ENCODE data around the gene EMC6.
"Not testable (repeated sequence)": the region's sequence is repeated elsewhere in the genome, so short reads cannot be mapped to it uniquely, and the experiment has no call there.

EMC6 gene

DNA sequence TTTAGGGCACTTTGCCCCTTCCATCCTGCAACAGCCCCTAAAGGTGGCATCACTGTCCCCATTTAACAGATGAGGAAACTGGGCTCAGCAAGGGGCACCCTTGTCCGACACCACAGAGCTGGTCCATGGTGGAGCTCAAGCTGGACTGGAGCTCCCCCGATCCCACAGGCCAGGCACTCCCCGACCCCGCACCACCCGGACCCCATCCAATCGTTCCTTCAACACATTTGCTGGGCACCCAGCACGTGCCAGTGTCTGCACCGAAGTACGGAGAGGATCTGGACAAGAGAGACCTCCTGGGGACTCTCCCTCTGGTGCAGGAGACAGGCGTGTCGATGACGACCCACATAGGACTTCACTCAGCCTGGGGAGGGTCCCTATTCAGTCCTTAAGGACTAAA is 13.4 kb downstream of the EMC6 start:
- no peak for FAIRE-seq

DNA sequence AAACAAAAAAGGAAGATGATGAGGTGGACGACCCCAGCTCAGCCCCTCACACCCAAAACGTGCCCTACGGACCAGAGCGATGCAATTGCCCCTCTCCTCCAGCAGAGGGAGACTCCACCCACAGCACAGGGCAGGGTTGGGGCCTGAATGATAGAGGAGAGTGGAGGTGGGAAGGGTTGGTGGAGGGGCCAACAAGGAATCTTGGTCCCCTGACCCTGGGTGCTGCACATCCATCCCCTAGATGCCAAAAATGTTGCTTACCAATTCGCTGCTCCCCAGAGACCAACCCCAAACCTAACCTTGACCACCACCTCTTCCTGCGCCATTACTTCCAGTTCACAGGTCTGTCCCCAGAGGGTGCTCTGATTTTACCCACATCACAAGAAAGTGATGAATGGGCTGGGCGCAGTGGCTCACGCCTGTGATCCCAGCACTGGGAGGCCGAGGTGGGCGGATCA is 14.5 kb downstream of the EMC6 start:
- FAIRE-seq: no peak

DNA sequence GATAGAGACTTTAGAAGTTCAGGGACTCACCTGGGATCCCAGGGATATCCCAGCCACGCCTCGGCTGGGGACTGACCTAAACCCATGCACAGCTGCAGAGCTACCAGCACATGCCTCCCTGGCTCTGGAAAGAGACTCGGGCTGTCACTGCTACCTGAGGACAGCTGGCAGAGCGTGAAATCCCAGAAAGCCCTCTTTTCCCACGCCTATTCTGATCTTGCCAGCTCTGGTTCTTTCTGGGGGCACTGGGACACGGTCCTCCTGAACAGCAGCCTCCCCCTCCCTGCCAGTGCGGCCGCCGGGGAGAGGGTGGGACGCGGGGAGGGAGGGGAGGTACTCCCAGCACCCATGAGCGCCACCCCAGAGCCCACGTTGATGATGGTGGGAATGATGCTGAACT is 16.6 kb downstream of the EMC6 start:
- no peak for FAIRE-seq

DNA sequence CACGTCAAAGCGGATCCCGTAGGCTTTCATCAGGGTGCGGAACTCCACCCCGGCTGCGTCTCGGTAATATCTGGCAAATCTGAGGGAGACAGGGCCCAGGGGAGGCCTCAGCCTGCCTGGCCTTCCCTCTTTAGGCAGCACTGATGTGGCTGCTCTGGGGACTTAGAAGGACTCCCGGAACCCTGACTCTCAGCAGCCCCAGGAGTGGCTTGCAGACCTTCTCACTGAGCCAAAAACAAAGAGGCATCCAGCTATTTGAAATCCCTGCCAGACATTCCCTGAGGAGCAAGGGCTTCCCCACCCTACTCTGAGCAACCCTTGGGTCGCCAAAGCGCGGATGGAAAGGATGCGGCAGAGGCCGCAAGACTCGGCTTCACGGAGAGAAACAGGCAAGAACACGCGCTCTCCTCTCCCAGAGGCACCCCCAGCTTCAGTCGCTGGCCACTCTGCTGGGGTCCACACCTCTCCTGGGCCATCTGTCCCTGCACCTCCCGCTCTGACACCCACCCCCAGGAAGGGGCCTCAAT is 19.5 kb downstream of the EMC6 start:
- FAIRE-seq: no peak

DNA sequence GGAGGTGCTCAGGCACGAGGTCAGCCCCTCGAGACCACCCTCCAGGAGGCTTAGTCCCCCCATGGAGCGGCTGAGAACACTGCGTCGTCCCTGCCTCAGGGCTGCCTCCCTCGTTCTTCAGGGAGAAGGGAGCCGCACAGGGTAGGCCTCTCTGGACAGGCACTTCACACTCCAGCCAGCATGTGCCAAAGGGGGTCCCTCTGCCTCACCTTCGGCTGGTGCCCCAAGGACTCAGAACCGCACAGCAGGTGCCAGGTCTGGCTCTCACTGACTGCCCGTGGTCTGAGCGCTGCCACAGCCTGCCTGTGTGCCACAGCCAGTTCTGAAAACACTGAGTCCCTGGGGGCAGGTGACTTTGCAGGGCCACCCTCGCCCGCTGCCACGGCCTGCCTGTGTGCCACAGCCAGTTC is 20.2 kb downstream of the EMC6 start:
- no peak for FAIRE-seq

DNA sequence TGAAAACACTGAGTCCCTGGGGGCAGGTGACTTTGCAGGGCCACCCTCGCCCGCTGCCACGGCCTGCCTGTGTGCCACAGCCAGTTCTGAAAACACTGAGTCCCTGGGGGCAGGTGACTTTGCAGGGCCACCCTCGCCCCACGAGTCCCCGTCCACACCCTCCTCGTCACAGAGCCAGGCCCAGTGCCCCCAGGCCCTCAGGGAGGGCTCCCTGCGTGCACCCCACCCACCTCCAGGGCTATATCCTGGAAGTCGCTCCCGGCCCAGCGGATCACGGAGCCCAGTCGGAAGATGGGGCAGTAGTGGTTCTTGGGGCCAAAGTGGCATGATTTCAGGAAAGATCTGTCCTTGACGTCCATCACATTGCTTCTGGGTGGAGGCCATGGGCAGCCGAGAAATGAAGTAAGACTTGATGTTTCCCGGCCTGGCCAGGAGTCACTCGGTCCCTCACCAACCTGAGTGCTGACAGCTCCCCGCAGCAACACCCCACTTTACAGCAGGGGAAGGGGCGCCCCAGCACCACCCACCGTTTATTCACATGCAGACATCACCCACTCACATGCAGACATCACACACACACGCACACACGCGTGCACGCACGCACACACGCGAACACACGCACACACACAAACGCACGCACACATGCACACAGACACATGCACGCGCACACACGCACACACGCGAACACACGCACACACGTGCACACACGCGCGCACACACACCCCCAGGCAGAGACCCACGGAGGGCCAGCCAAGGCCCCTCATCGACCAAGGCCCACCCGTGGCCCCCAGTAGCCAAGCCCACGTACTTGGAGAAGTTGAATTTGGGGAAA is 20.9 kb downstream of the EMC6 start:
- no peak for FAIRE-seq

DNA sequence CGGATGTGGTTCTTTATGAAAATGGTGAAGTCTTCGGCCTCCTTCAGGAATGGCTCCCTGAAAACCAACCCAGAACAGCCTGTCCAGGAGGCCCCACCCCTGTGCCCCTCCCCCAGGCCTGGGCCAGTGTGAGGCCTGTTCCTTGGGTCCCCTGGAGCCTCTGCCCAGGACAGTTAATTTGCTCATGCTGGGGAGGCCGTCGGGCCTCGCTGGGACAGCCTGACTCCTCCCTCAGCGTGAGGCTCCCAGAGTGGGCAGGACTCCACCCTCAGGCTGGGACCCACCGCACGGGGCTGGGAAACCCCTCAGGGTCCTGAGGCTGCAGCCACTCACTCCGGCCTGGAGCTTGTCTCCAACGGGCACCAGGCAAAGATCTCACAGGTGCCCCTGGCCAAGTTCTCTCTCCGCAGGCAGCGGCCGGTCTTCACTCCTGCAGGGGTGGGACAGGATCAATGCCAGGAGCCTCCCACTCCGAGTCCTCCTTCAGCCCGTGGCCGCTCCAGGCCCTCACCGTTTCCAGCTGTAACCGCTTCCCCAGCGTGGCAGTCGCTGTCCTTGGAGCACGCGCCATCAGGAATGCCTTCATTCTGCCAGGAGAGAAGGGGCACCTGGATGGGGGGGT is 21.6 kb downstream of the EMC6 start:
- FAIRE-seq: no peak

DNA sequence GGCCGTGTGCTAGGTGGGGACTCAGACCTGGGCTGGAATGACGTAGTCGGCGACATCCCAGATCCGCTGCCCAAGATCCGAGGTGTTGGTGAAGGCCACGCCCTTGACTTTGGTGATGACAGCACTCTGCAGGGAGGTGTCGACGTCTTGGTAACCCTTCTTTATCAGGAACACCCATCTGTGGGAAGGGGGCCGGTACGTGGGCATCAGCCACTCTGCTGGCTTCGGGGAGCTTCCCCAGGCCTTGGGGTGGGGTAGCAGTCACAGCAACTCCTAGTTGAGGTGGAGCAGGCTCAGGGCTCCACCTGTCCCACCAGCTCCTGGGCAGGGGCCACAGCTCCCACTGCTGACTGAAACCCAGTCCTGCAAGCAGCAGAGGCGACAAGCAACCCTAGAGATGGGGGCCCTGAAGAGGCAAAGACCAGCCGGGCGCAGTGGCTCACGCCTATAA is 23.0 kb downstream of the EMC6 start:
- no peak for FAIRE-seq

DNA sequence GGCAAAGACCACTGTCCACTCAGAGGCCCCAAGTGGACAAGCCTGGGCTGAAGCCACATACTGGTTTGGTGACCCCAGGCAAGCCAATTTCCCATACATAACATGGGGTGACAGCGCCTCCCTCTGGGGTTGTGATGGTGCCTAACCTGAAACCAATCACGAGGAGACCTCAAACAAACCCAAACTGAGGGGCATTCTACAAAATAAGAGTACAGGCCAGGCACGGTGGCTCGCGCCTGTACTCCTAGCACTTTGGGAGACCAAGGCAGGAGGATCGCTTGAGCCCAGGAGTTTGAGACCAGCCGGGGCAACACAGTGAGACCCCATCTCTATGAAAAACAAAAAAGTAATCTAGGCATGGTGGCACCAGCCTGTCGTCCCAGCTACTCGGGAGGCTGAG is 23.7 kb downstream of the EMC6 start:
- no peak for FAIRE-seq

DNA sequence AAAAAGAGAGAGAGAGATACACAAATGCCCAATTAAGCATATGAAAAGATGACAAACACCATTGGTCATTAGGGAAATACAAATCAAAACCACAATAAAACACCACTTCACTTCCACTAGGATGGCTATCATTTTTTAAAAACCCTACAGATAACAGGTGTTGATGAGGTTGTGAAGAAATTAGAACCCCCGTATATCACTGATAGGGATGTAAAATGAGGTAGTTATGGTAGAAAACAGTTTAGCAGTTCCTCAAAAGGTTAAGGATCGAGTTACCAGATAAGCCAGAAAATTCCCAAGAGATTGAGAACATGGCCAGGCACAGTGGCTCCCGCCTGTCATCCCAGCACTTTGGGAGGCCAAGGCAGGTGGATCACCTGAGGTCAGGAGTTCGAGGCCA is 24.5 kb downstream of the EMC6 start:
- FAIRE-seq: no peak

DNA sequence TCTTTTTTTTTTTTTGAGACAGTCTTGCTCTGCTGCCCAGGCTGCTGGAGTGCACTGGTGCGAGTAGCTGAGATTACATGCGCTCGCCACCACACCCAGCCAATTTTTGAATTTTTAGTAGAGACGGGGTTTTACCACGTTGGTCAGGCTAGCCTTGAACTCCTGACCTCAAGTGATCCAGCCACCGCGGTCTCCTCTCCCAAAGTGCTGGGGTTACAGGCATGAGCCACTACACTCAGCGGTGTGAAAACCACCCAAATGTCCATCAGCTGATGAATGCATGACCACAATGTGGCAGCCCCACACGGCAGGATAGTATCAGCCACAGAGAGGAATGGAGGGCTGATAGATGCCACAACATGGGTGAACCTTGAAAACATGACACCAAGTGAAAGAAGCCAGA is 25.2 kb downstream of the EMC6 start:
- FAIRE-seq: no peak

- no peak for FAIRE-seq
Observed at GRCh38 chr17:3695129-3695722, 26.6 kb downstream of the EMC6 start.

DNA sequence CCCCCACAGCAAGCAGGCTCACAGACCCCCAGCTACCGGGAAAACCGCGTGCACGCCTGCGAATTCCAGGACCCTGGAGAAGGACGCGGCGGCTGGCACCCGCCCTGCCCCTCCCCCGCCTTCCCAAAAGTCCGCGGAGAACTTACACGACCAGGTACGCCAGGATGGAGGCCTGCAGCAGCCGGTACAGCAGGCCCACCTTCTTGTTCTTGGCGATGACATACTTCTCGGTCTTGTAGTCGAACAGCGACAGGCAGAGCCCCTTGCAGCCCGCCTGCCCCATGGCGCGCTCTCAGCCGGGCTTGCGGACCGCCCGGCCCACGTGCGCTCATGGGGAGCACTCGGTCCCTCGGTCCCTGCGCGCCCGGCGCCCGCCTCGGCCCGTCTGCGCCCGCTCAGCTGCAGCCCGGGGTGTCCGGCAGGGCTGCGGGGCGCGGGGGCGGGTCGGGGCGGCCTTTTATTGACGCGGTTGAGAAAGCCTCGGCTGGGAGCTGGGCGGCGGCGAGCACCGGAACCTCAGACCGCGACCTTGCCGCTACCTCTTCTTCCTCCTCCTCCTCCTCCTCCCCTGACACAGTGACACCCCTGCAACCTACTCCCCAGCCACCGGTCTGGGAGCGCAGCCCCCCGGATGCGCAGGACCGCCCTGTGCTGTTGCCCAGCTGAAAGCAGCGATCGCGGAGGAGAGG is 27.3 kb downstream of the EMC6 start, which contains the start of gene P2RX5:
TSS of gene P2RX5 (minus strand) at position 433 of the 689 bp plus-strand sequence. CDS start at position 283, 150 bp downstream.
- no peak for FAIRE-seq

GRCh38 chr17:3697103-3697476 is 28.5 kb downstream of the EMC6 start:
- FAIRE-seq: no peak

GRCh38 chr17:3698139-3698538 is 29.5 kb downstream of the EMC6 start:
- no peak for FAIRE-seq

DNA sequence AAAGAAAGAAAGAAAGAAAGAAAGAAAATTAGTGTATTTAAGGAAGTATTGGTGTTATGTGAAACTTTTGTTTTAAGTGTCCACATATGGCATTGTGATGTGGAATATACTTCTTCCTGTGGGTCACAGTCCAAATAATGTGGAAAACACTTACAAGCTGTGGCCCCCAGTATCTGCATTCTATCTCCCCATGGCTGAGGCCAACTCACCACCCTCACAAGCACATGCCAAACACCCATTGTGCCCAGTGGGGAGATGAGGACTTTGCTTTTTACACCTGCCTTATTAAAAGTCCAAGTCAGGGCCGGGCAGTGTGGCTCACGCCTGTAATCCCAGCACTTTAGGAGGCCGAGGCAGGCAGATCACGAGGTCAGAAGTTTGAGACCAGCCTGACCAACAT is 31.3 kb downstream of the EMC6 start:
- FAIRE-seq: no peak

DNA sequence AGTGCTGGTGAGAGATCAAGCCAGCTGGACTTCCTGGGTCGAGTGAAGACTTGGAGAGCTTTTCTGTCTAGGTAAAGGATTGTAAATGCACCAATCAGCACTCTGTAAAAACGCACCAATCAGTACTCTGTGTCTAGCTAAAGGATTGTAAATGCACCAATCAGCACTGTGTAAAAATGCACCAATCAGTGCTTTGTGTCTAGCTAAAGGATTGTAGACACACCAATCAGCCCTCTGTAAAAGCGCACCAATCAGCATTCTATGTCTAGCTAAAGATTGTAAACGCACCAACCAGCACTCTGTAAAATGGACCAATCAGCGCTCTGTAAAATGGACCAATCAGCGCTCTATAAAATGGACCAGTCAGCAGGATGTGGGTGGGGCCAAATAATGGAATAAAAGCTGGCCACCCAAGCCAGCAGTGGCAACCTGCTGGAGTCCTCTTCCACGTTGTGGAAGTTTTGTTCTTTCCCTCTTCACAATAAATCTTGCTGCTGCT is 33.5 kb downstream of the EMC6 start:
- FAIRE-seq: not testable (repeated sequence)

DNA sequence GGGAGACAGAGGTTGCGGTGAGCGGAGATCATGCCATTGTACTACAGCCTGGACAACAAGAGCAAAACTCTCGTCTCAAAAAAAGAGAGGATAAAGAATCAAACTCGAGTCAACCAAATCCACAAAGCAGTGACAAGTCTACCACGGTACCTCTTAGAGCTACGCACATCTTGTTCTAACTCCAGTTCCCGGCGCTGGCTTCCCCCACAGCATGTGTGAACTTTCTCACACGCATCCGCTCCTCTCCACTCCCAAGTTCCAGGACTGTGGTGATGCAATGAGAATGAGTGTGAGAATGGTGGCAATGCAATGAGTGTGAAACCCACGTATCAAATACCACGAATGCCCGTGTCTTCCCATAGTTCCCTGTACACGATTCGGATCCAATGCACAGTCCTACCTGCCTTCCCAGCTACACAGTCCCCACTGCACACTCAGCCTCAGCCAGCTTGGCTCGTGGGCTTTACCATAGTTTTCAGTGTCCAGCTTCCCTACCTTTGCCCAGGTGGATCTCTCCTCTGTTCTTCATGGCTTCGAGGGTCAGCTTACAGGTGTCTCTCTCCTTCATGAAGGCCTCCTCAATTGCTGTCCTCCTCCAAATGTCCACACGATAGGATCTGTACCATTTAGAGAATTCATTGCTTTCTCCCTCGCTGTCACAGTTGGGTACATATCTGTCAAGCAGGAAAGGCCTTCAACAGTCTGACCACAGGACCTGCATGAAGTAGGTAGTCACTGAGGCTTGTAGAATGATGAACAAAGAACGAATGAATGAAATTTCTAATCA is 36.5 kb downstream of the EMC6 start:
- no peak for FAIRE-seq

- FAIRE-seq: not testable (repeated sequence)
Observed at GRCh38 chr17:3705718-3705984, 37.0 kb downstream of the EMC6 start.

GRCh38 chr17:3708366-3708765 is 39.8 kb downstream of the EMC6 start:
- FAIRE-seq: no peak

DNA sequence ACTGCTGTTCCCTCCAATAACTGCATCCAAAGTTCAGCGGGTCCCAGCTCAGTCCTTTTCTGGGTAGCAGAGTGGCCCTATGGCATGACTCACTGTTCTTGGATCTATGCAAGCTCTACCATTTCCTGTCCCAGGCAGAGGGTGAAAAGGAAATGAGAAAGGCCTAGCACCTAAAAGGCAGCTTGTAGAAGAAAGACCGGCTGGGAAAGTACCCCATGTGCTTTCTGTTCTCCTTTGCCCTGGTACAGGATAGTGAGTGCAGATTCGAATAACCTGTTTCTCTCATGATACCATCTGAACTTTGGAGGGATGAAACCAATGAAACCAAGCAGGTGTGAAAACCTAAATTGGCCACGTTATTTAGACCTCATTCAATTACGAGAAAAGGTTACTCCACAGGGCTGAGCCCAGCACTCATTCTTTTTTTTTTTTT is 42.4 kb downstream of the EMC6 start:
- no peak for FAIRE-seq

DNA sequence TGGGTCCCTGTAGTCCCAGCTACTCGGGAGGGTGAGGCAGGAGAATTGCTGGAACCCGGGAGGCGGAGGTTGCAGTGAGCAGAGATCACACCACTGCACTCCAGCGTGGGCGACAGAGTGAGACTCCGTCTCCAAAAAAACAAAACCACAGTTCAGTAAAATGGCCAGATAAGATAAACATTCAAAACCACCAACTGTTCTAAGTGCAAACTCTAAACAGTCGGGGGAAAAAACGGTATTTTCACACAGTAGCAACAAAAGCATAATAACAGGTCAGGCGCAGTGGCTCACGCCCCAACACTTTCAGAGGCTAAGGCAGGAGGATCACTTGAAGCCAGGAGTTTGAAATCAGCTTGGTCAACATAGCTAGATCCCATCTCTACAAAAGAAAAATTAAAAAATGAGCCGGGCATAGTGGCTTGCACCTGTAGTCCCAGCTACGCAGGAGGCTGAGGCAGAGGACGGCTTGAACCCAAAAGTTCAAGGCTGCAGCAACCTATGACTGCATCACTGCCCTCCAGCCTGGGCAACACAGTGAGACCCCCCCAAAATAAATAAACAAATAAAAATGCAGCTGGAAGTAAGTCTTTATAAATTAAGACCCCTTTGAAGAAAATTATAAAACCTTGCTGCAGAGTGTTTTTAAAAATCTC is 44.3 kb downstream of the EMC6 start:
- FAIRE-seq: no peak
